SK-N-SH treated with all-trans-retinoic acid at 6 μM for 48 hours (cell line): ENCODE measurements around the gene FMO4.

Source experiments
- ESRRG ChIP-seq: fragments of 250-450 bp; sonication (Bioruptor Pico); IDR thresholded peaks from 2 replicates; pipeline ENCODE4 v1.6.1; 2021; ENCODE audit warnings: mild to moderate bottlenecking
- ZFP30 ChIP-seq: fragments of 450-650 bp; formaldehyde crosslinking; IDR thresholded peaks from 2 replicates; pipeline ENCODE4 v1.5.0; 2022; ENCODE audit warnings: mild to moderate bottlenecking, moderate library complexity
- TF ChIP-seq, protein P1 (sequence below): fragments of 250-450 bp; sonication (Bioruptor Pico); IDR thresholded peaks from 2 replicates; pipeline ENCODE4 v1.8.0; 2020; ENCODE audit warnings: mild to moderate bottlenecking, moderate library complexity, borderline replicate concordance

DNA sequence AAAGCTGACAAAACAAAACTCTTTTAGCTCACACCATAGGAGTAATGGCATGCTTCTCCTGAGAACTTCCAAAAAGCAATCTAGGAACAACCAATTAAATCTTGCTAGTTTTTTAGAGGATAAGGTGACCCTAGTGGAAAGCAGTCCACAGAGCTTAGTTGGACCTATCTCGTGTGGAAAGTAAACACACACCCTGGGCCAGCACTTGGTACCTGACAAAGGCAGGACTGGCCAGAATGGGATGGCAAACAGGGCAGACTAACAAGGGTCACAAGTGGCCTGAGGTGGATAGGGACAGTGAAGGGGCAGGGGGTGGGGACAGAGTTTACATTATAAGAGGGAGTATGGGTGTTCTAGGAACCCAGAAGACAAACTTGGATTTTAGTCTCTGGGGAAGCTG lies 22.0 kb downstream of the FMO4 start:
- TF ChIP-seq, protein P1, sequence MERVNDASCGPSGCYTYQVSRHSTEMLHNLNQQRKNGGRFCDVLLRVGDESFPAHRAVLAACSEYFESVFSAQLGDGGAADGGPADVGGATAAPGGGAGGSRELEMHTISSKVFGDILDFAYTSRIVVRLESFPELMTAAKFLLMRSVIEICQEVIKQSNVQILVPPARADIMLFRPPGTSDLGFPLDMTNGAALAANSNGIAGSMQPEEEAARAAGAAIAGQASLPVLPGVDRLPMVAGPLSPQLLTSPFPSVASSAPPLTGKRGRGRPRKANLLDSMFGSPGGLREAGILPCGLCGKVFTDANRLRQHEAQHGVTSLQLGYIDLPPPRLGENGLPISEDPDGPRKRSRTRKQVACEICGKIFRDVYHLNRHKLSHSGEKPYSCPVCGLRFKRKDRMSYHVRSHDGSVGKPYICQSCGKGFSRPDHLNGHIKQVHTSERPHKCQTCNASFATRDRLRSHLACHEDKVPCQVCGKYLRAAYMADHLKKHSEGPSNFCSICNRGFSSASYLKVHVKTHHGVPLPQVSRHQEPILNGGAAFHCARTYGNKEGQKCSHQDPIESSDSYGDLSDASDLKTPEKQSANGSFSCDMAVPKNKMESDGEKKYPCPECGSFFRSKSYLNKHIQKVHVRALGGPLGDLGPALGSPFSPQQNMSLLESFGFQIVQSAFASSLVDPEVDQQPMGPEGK (CRISPR knock-in tag) = no peak
- TF ChIP-seq ZFP30 = no peak
- no peak for TF ChIP-seq ESRRG (CRISPR knock-in tag)
